IPS-18c (cell line): Measurements from ENCODE around the gene MYH11.

Experiments
- H3K4me3 ChIP-seq: 2 replicates; pipeline ENCODE4 v1.7.0; 2013; ENCODE audit warnings: low read depth, mild to moderate bottlenecking, low read length, moderate library complexity; ENCODE audit not compliant: insufficient read depth
- H3K9me3 ChIP-seq: one replicate; pipeline ENCODE4 v1.6.1; 2013; ENCODE audit warnings: mild to moderate bottlenecking, low read length, moderate library complexity; ENCODE audit not compliant: control insufficient read depth, insufficient read depth

MYH11 gene

GRCh38 chr16:15881794-15882379 is 25.1 kb upstream of the MYH11 start:
- Histone ChIP-seq H3K4me3 (no peak overlapping the region; the same call in 1 of the 2 replicates), H3K9me3 (no peaks in the 10 kb centered on the region)

DNA sequence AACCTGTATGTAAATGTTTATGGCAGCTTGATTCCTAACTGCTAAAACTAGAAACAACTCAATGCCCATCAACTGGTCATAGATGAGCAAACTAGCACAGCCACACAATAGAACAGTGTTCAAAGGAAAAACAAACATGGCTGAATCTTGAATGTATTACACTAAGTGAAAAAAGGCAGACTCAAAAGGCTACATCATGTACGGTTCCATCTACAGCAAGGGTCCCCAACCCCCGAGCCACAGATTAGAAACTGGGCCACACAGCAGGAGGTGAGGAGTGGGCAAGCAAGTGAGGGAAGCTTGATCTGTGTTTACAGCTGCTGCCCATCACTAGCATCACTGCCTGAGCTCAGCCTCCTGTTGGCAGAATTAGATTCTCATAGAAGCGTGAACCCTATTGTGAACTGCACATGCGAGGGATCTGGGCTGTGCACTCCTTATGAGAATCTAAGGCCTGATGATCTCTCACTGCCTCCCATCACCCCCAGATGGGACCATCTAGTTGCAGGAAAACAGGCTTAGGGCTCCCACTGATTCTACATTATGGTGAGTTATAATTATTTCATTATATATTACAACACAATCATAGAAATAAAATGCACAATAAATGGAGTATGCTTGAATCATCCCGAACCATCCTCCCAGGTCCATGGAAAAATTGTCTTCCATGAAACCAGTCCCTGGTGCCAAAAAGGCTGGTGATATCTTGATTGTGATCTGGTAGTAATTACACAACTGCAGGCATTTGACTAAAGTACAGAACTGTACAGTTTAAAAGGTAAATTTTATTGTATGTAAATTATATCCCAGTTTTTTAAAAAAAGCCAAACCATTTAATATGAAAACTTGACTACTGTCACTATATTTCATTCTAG is 23.8 kb upstream of the MYH11 start:
- H3K9me3 ChIP-seq: no peaks in the 10 kb centered on the region
- H3K4me3 ChIP-seq: no peak overlapping the region

DNA sequence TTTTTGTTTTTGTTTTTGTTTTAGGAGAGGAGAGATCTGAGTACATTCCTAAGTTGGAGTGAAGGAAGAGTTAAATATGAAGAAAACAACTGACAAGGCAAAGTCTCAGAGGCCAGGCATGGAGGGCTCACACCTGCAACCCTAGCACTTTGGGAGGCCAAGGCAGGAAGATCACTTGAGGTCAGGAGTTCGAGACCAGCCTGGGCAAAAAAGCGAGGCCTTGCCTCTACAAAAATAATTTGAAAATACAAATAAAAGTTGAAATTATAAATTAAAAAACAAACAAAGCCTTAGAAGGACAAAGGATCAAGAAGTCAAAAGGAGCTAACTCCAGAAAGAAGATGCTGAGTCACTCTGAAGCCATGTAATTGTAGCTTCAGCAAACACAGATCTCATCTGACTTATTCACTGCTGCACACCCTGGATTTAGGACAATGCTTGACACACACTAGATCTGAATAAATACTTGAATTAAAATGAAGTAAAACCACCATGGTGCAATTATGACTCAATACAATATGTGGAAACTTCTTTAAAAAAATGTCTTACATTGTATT is 22.5 kb upstream of the MYH11 start:
- Histone ChIP-seq H3K4me3 (no peak overlapping the region), H3K9me3 (no peaks in the 10 kb centered on the region)

GRCh38 chr16:15876503-15876902 is 19.7 kb upstream of the MYH11 start:
- Histone ChIP-seq H3K9me3 (no peaks in the 10 kb centered on the region), H3K4me3 (no peak overlapping the region)

DNA sequence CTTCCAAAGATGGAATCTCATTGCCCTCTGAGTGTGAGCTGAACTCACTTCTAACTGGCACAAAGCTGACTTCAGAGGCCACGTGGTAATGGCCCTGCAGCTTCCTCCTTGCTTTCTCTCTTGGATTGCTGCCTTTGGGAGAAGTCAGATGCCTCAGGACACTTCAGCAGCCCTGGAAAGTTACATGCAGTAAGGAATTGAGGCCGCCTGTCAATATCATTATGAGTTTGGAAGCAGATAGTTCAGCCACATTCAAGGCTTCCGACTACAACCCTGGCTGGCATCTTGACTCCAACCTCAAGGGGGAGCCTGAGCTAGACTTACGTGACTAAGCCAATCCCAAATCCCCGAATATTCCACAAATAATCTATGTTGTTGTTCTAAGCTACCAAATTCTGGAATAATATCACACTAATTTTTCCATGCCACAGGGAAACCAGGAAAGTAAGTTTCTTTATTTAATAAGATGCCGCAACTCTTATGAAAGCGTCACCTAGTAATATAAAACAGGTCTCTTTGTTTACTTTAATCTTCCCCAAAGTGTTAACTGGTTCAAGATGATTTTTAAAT is 18.0 kb upstream of the MYH11 start:
- no peak overlapping the region for H3K4me3 ChIP-seq
- H3K9me3 ChIP-seq: no peaks in the 10 kb centered on the region

DNA sequence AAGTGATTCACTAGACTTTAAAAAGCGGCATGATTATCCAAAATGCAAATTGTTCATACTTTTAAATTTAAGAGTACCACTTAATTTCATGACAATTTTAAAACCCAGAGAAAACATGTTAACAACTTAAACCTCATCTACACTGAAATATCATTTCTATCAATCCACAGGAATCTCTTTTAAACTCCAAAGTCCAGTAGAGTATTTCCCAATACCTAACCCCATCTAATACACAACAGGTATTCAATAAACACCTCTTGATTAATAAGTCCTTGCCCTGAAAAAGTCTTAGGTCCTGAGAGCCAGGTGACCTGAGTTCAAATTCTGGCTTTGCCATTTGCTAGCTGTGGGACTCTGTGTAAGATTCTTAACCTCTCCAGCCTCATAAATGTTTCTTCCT is 16.9 kb upstream of the MYH11 start:
- Histone ChIP-seq H3K4me3 (no peak overlapping the region), H3K9me3 (no peaks in the 10 kb centered on the region)

DNA sequence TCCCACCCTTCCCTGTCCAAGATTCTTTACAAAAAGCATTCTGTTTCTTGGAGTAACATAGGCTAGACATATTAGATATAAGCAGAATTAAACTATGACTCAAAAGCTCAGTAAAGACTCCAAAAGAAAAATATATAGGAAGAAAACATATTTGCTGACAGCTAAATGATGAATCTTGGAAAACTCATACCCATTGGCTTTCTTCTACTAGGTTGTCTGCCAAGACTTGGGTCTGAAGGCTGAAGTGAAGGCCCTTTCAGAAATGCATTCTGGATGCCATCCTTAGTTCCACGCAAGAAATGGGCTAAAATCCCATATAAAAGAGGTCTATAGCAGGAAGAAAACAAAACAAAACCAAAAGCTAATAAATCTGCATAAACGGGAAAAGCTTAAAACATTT is 16.5 kb upstream of the MYH11 start:
- Histone ChIP-seq H3K9me3 (no peaks in the 10 kb centered on the region), H3K4me3 (no peak overlapping the region)

DNA sequence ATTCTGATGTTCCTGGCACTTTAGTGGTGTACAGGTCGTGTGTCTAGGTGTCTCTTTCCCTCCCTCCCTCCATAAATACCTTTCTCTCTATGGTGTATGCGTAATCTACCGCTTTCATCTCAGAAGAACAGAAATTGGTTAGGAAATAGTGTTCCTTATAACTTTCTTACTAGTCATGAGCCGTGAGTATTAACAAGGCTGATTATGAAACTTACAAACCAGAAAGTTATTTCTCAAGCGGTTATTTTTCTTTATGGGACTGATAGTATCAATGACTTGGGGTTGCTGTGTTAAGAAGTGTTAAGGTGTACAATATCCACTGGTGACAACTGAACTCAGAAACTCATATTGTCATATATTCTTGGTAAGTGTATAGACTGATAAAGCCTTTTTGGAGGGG is 13.2 kb upstream of the MYH11 start:
- H3K4me3 ChIP-seq: no peak overlapping the region
- H3K9me3 ChIP-seq: no peaks in the 10 kb centered on the region

DNA sequence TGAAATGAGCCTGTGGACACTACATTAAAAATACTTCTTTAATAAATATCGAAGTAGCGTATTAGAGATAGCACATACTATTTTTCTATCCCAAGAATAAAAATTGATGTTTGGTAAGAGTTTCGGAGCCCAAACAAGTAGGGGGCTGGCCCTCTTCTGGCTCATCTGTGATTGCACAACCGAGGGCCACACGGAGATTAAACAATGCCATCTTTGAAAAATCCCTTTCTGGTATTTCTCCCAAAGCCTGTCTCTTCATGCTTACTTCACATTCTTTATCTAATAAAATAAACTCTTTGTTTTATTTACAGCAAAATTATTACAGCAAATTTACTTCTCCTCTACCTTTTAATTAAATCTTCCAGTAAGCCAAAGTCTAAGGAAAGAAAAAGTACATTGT is 9.6 kb upstream of the MYH11 start:
- no peaks in the 10 kb centered on the region for H3K9me3 ChIP-seq
- no peak overlapping the region for H3K4me3 ChIP-seq

DNA sequence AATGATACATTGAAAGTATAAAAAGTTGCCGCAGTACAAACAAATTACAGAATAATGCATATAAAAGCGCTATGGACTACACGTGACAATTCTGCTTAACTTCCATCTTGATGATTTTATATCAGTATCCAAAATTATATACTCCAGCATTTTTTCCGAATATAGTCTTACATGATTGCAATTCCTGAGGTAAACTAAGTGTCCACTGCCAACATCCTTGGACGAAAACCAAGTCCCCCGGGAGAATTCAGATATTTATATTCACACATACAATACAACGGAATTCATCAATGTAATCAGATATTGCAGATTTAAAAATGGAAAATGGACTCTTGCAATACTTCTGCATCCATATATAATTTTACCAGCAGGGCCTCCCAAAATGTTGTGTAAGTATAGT is 8.9 kb upstream of the MYH11 start:
- H3K9me3 ChIP-seq: no peaks in the 10 kb centered on the region
- no peak overlapping the region for H3K4me3 ChIP-seq

DNA sequence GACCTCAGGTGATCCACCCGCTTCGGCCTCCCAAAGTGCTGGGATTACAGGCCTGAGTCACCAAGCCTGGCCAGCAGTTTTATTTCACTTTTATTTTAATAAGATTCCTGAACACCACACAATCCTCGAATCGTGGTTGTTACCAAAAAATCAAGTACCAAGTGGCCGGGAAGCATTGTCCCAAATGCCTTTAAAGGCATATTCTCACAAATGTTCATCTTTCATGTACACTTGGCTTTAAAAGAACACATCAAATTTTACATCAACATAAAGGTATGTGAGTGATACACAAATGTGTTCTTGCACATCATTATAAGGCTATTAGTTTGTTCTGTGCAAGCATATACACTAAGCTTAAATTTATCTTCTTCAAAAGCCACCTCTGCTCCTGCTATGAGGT is 8.1 kb upstream of the MYH11 start:
- no peaks in the 10 kb centered on the region for H3K9me3 ChIP-seq
- H3K4me3 ChIP-seq: no peak overlapping the region

GRCh38 chr16:15861996-15862395 is 5.2 kb upstream of the MYH11 start:
- Histone ChIP-seq H3K4me3 (no peak overlapping the region), H3K9me3 (peaks cover 5% of the 10 kb centered on the region)

- no peak overlapping the region for H3K4me3 ChIP-seq
- H3K9me3 ChIP-seq: peaks cover 7% of the 10 kb centered on the region
These were observed 2.3 kb upstream of the MYH11 start for GRCh38 chr16:15858921-15859668.

- peak overlapping the region; percentile 71 for H3K4me3 ChIP-seq
- peaks cover 7% of the 10 kb centered on the region for H3K9me3 ChIP-seq
These were observed 1.1 kb upstream of the MYH11 start for GRCh38 chr16:15857724-15858560.

GRCh38 chr16:15856182-15856581 is 646 bp downstream of the MYH11 start:
- no peak overlapping the region for H3K4me3 ChIP-seq
- peaks cover 7% of the 10 kb centered on the region for H3K9me3 ChIP-seq

DNA sequence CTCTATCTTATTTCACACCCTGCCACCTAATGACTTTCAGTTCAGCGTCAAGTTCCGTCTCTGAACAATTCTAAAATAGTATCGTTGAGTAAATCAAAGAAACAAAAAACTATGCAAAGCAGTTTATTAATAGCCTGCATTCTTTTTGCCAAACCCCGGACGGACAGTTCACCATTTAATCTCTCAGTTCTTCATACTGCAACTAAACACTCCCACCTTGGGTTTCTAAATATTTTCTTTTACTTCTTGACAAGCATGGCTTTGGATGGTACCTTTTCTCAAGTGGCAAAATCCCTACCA is 1.2 kb downstream of the MYH11 start:
- H3K4me3 ChIP-seq: no peak overlapping the region
- H3K9me3 ChIP-seq: peaks cover 7% of the 10 kb centered on the region
